GM18526 (cell line): ENCODE measurements around the gene C11orf97.
A peak's percentile ranks its signal among the peaks of the same experiment; 100 is the strongest.

Experiments
- POLR2A ChIP-seq: IDR thresholded peaks from 3 replicates; pipeline ENCODE4 v1.6.1; 2011; ENCODE audit not compliant: insufficient read length; ENCODE audit errors: extremely low read depth

The C11orf97 gene, protein sequence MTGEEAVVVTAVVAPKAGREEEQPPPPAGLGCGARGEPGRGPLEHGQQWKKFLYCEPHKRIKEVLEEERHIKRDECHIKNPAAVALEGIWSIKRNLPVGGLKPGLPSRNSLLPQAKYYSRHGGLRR

DNA sequence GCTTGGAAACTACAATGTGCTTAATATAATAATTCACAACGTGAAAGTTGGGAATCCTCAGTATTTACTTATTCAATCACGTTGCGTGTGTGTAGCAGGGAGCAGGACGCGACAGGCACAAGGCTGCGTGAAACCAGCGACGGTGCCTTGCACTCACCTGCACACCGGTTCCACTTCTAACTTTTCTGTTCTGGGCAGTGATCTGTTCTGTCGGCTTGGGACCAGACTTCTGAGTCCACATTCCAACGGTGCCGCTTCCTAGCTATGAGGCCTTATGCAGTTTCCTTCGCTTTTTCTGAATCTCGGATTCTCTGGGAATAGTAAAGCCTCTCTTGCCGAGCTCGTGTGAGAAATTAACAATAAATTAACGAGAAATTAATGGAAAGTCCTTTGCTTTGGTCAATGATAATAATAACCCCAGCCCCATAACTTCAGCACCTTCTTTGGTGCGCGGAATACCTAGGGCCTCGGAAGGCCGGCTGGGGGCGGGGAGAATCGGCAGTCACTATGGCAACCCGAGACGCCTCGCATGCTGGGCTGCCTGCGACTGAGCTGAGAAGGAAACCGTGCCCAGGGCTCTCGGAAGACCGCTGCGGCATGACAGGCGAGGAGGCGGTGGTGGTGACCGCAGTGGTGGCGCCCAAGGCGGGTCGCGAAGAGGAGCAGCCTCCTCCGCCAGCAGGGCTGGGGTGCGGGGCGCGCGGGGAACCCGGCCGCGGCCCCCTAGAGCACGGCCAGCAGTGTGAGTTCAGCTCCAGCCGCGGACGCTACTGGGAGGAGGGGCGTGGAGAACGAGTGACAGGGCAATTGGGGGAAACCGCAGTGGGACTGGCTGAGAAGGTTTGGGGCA is at the start of gene C11orf97:
Gene C11orf97 (plus strand): TSS at position 530 of the 850 bp plus-strand sequence. CDS start 68 bp downstream, at position 598.
- no peak for TF ChIP-seq POLR2A

DNA sequence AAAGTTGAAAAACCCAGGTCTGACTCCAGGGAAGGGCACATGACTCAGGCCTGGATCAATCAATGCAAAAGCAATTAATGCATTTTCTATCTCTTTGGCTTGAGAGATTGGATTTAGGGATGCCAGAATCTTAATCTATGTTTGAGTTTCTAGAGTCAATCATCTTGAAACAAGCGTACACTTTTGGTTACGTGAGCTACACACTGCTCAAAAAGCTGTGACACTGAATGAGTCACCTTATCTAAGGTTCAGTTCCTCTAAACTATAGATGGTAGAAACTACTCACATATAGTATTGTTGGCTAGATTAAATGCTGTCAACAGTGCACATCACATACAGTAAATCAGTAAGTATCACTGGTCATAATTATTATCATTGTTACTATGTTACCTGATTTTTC is 42.8 kb upstream of the C11orf97 start:
- no peak for TF ChIP-seq POLR2A

DNA sequence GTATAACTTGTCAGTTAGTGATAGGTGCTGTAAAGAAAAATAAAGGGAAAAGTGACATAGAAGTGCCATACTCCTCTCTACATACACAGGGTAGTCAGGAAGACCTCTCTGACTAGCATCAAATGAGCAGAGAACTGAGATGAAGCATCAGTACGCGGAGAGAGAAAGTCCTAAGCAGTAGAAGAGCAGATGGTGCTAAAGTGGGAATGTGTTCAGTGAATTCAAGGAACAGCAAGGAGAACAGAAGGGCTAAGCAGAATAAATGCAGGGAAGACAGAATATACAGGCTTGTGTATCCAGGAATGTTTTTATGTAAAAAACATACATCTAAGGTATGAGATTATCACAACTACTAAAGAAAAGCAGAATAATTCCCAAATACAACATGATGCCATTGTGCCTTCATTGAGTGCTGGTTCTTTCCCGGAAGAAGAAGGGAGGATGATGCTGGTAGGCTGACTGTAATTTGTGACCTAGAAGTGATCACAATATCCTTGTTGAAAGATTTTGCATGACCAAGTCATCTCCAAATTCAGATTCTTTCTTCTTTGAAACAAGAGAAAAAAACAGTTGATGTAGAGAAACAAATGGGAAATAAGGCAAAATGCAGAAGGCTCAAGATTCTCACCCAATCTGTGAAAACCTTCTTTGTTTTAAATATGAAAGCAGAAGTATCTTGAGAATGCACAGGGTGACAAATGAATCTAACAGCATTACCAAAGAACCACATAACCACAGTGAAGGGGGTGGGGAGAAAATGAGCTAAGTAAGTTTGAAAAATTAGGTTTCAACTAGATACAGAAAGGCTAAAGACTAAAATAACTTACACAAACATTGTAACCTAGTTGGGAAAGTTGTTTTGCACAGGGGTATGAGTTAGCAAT is 39.1 kb upstream of the C11orf97 start:
- TF ChIP-seq POLR2A, result no peak

DNA sequence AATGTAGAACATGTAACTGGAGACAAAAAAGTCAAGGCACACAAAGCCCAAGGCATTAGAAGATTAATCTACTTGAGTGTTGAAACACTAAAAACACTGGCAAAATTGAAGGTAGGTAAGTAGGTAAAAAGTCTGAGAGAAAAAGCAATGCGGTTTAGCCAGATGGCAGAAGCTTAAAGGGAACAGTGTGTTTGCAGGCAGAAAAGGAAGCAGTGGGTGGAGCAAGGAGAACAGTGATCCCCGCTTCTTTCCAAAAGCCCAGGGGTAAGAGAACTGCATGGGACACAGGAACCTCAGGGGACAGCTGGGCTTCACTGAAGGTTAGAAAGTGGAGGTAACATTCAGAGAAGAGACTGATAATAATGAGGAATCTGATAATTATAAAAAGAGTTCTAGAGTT is 34.6 kb upstream of the C11orf97 start:
- no peak for TF ChIP-seq POLR2A

DNA sequence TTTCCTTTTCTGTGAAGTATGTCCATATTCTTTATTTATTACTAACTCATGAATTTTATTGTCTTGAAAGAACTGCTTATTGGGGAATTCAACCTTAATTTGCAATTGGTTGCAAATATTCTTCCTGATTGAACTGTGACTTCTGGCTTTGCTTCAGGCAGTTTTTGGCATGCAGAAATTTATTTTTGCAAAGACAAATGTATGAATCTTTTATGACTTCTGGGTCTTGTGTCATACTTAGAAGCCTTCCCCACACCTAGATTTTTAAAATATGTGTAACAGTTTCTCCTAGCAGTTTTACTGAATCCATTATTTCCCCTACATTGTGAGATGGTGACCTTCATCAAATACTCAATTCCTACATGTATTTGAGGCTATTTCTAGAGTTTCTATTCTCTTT is 30.9 kb upstream of the C11orf97 start:
- TF ChIP-seq POLR2A, result no peak

DNA sequence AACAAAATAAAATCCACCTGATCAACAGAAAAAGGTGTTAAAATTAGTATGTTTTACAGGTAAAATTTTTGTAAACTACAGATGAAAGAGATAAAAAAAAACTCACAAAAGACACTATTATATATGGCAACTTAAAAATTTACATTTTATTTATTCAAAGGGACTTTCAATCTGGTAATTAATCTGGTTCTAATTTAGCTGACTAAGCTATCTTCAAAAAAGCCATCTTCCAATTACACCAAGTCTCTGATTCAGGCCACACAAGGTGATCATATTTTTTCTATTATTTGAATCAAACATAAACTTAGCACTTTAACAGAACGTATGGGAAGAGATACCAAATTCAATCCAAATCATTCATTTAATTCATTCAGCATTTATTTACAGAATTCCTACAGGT is 26.2 kb upstream of the C11orf97 start:
- no peak for TF ChIP-seq POLR2A

DNA sequence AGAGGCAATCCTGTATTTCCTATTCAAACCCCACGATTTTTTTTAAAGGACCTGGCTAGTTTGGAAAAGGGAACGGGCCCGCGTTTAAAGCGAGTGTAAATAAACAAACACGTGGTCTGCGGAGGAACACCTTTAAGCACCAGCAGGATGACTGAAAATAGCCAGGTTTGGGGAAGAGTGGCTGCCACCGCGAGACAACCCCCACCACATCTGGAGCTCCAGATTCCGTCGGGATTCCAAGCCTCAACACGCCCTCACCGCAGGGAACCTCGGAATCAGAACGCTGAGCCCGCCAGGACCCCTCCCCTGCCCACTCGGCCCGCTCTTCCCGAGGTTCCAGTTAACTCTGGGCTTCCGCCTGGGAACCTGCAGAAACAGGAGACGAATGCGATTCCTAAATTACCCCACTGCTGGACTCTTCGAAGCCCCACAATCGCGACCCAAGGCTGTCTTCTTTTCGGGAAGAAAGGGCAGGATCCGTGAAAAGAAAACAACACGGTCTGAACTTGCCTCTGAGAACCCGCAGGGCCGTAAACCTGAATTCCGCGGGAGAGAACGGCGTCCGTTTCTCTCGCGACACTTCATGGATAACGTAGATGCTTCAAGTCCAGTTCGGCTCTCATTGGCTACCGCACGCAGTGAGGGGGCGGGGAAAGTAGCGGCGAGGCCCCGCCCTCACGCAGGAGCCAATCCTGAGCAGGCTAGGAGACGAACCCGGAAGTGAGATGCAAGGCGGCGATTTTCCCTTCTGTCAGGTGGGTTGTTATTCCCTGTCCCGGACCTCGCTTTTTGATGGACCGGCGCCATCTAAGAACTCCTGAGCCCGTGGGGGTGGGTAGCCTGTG is 18.8 kb upstream of the C11orf97 start, which contains the start of the genes ANKRD49 and MRE11:
Gene ANKRD49 (plus strand): TSS at position 704 of the 845 bp plus-strand sequence. CDS start 2,710 bp downstream, outside the sequence.
Gene MRE11 (minus strand): TSS at position 564 of the 845 bp plus-strand sequence. CDS start 1,043 bp downstream, outside the sequence.
- peak; percentile 59 for TF ChIP-seq POLR2A

DNA sequence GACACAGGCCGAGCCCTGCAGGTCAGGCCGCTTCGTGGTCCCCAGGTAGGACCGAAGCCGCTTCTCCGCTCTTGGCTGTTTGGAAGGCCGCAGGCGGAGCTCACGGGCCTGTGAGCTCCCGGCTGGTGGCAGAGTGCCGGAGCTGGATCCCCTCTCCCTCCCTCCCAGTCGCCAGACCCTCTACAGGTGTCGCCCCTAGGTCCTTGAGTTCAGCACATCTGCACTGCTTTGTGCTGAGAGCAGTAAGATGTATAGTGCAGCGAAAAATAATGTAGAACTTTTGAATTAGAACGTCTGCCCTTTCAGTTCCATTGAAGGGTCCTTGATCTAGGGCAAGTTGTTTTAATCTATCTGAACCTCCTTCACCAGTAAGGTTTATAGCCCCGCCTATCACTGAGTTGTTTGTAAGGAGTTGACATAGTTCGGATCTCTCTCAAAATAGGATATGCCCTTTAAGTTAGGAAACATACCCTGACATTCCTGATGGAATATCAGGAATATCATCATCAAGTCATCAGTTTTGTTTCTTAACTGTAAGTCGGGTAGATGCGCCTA is 18.1 kb upstream of the C11orf97 start:
- TF ChIP-seq POLR2A, result no peak

DNA sequence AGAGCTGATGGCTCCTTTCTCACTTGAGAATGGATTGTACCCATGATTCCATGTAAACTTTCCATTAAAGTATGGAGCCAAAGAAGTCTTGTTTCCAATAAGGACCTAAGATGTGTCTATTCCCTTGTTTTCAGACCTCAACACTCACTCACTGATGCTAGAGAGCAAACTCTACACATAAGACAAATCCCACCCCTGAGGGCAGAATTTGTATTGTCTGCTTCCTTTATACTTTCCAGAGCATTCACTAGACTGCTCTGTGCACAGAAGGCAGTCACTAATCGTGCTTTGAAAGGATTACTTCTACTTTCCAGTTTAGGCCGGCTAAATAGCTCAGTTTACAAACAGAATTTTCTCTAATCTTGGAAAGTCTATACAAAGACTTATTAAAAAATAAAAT is 12.1 kb upstream of the C11orf97 start:
- TF ChIP-seq POLR2A, result no peak

DNA sequence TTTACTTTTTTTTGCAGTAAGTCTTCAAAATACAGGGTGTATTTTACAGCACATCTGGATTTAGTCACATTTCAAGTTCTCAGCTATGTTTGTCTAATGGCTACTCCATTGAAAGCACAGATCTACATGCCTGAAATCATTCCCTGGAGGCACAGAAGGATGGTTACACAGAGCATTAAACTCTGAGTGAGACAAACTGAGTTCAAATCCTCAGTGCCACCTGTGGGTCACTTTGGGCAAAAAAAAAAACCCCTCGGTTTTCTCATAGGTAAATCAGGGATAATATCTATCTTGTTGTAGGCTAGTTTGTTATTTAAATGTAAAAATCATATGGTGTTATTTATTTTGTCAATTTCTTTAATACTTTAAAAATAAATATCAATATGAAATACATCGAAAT is 10.7 kb upstream of the C11orf97 start:
- TF ChIP-seq POLR2A, result no peak

DNA sequence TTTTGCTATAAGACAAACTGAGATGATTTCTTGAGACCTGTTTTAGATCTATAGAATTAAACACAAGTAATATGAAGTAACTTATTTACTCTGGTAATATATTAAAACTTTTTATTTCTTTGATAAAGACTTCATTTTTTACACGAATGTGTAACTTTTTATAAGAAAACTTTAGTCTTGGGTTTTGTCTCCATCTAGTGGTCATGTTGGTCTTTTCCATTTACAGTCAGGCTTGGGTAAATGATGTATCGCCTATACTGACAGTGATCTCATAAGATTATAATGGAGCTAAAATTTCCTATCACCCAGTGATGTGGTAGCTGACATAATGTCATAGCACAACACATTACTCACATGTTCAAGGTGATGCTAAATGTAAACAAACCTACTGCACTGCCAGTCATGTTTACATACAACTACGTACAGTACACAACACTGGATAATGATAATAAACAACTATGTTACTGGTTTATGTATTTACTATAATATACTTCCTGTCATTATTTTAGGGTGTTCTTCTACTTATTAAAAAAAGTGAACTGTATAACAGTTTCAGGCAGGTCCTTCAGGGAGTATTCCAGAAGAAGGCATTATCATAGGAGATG is 7.5 kb upstream of the C11orf97 start:
- TF ChIP-seq POLR2A, result no peak

DNA sequence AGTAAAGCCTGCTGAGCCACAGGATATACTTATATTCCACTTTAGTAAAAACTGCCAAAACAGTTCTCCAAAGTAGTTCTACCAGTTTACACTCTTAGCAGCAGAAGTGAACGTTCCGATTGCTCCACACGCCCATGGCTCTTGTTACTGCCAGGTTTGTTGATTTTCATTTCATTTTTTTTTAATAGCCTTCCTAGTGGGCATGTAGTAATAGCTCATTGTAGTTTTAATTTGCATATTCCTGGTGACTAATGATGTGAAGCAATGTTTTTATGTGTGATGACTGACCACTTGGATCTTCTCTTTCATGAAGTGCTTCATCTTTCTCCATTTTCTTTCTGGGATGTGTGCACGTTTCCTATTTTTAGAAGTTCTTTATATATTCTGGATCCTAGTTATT is 4.8 kb upstream of the C11orf97 start:
- TF ChIP-seq POLR2A, result no peak

DNA sequence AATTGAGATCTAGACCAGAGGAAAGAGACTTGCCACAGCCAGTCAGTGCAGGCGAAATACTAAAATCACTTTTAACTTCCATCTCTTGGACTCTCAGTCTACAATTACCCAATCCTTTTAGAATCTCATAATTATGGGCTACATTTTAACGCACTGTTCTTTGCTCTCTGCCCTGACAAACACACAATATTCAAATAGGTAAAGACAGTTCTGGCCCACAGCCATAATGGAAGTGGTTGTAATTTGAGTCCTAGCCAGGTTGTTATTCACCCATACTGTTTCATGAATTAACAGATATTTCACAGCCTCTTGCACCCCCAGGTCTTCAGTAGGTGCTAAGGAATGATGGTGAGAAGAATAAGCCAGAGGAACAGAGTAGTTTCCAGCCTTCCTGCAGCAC is 830 bp downstream of the C11orf97 start:
- no peak for TF ChIP-seq POLR2A

DNA sequence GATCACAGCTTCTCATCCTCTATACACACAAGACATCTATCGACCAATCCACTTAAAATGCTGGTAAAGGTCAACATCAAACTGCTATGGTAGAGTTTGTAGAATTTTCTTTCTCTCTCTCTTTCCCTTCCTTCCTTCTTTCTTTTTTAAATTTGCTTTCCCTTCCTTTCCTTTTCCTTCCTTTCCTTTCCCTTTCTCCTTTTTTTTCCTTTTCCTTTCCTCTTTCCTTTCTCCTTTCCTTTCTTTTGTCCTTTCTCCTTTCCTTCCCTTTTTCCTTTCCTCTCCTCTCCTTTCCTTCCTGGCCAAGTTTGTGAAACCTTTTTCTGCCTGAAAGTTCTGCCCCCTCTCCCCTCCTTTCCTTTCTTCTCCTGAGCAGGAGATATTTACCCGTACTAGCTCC is 3.1 kb downstream of the C11orf97 start:
- no peak for TF ChIP-seq POLR2A
